ENCODE measurements around the gene RTN4IP1. TPM values are rescaled to one million over a fixed set of nuclear protein-coding genes. Genes with fewer than 3 reads are reported as not detected.

Gene RTN4IP1
- total RNA-seq, 1 donor from 2014 or later, result 7.1 TPM

GRCh38 chr6:106667022-106667402 lies 37.7 kb upstream of the RTN4IP1 start:
- Mint-ChIP-seq H3K9me3 (ENCODE audit: low read depth) (no peaks in the 10 kb centered on the region), H3K4me1 (ENCODE audit: low read depth) (peaks cover 2% of the 10 kb centered on the region), H3K4me3 (ENCODE audit: low read depth) (no peak overlapping the region), H3K27ac (no peak overlapping the region), H3K27me3 (no peaks in the 10 kb centered on the region), H3K36me3 (ENCODE audit: insufficient read depth) (peaks cover 27% of the 10 kb centered on the region)
- TF ChIP-seq CTCF (IDR thresholded peaks at IDR 0.05; ENCODE audit: unreplicated experiment), result no peak
- DNase-seq (ENCODE audit: low spot score, unreplicated experiment), result no peak

- no peak for TF ChIP-seq CTCF (IDR thresholded peaks at IDR 0.05; ENCODE audit: unreplicated experiment)
- Mint-ChIP-seq H3K9me3 (ENCODE audit: low read depth) (no peaks in the 10 kb centered on the region), H3K4me3 (ENCODE audit: low read depth) (no peak overlapping the region), H3K4me1 (ENCODE audit: low read depth) (peaks cover 4% of the 10 kb centered on the region), H3K36me3 (ENCODE audit: insufficient read depth) (peaks cover 29% of the 10 kb centered on the region), H3K27me3 (no peaks in the 10 kb centered on the region), H3K27ac (no peak overlapping the region)
- DNase-seq (ENCODE audit: low spot score, unreplicated experiment), result no peak
These were observed 37.2 kb upstream of the RTN4IP1 start for GRCh38 chr6:106666282-106667021.

- H3K36me3 Mint-ChIP-seq (ENCODE audit: insufficient read depth), result peaks cover 58% of the 10 kb centered on the region
- peaks cover 4% of the 10 kb centered on the region for H3K4me1 Mint-ChIP-seq (ENCODE audit: low read depth)
- no peak for TF ChIP-seq CTCF (IDR thresholded peaks at IDR 0.05; ENCODE audit: unreplicated experiment)
- no peak for DNase-seq (ENCODE audit: low spot score, unreplicated experiment)
- no peak overlapping the region for H3K4me3 Mint-ChIP-seq (ENCODE audit: low read depth)
- H3K27ac Mint-ChIP-seq, result no peak overlapping the region
- no peaks in the 10 kb centered on the region for H3K27me3 Mint-ChIP-seq
- H3K9me3 Mint-ChIP-seq (ENCODE audit: low read depth), result peaks cover 10% of the 10 kb centered on the region
These were observed 33.2 kb upstream of the RTN4IP1 start for GRCh38 chr6:106662458-106662857.

- H3K9me3 Mint-ChIP-seq (ENCODE audit: low read depth), result peaks cover 15% of the 10 kb centered on the region
- peaks cover 4% of the 10 kb centered on the region for H3K4me1 Mint-ChIP-seq (ENCODE audit: low read depth)
- TF ChIP-seq CTCF (IDR thresholded peaks at IDR 0.05; ENCODE audit: unreplicated experiment), result no peak
- no peak for DNase-seq (ENCODE audit: low spot score, unreplicated experiment)
- peaks cover 71% of the 10 kb centered on the region for H3K36me3 Mint-ChIP-seq (ENCODE audit: insufficient read depth)
- no peak overlapping the region for H3K4me3 Mint-ChIP-seq (ENCODE audit: low read depth)
- no peak overlapping the region for H3K27ac Mint-ChIP-seq
- no peaks in the 10 kb centered on the region for H3K27me3 Mint-ChIP-seq
These were observed 30.6 kb upstream of the RTN4IP1 start for GRCh38 chr6:106659859-106660258.

- Mint-ChIP-seq H3K4me1 (ENCODE audit: low read depth) (peaks cover 4% of the 10 kb centered on the region), H3K9me3 (ENCODE audit: low read depth) (peaks cover 20% of the 10 kb centered on the region), H3K36me3 (ENCODE audit: insufficient read depth) (peaks cover 72% of the 10 kb centered on the region), H3K27me3 (no peaks in the 10 kb centered on the region), H3K27ac (no peak overlapping the region), H3K4me3 (ENCODE audit: low read depth) (no peak overlapping the region)
- no peak for TF ChIP-seq CTCF (IDR thresholded peaks at IDR 0.05; ENCODE audit: unreplicated experiment)
- DNase-seq (ENCODE audit: low spot score, unreplicated experiment), result no peak
These were observed 29.2 kb upstream of the RTN4IP1 start for GRCh38 chr6:106658469-106658868.
